Vagina (tissue), 2 donors: ENCODE results near the gene NPM1. TPM values are rescaled to one million over a fixed set of nuclear protein-coding genes. Genes with fewer than 3 reads are reported as not detected.

Experiments used
- DNase-seq, 2 donors: peaks; one replicate each; pipeline ENCODE4 v3.0.0-alpha.2; 2017; ENCODE audit errors: extremely low spot score in 2 of 2
- H3K27ac ChIP-seq: fragments of 200-600 bp; sonication (generic); one replicate; pipeline ENCODE4 v1.5.1; 2019
- H3K27me3 ChIP-seq: fragments of 200-600 bp; sonication (generic); one replicate; pipeline ENCODE4 v1.5.1; 2019
- H3K36me3 ChIP-seq, 2 donors: fragments of 200-600 bp; sonication (generic); one replicate each; pipeline ENCODE4 v1.5.1; 2017 to 2019
- H3K4me1 ChIP-seq: fragments of 200-600 bp; sonication (generic); one replicate; pipeline ENCODE4 v1.5.1; 2019
- H3K4me3 ChIP-seq, 2 donors: fragments of 200-600 bp; sonication (generic); 1 replicate in 1 of 2; 2 replicates in 1 of 2; pipeline ENCODE4 v1.5.1; 2016 to 2019
- H3K9me3 ChIP-seq: fragments of 200-600 bp; sonication (generic); one replicate; pipeline ENCODE4 v1.5.1; 2019
- CTCF ChIP-seq, 3 experiments: fragments of 450-650 bp in 2 of 3; fragments of 200-600 bp in 1 of 3; sonication (generic) in 1 of 3; IDR thresholded peaks; one replicate each; pipeline ENCODE4 v1.5.1; 2017 to 2019; ENCODE audit warnings: antibody characterized with exemption in 3 of 3, mild to moderate bottlenecking in 2 of 3, moderate library complexity in 2 of 3
- POLR2A ChIP-seq, 2 donors: fragments of 450-650 bp; IDR thresholded peaks; one replicate each; pipeline ENCODE4 v1.6.1; 2017; ENCODE audit warnings: antibody characterized with exemption in 2 of 2, mild to moderate bottlenecking in 2 of 2, moderate library complexity in 2 of 2
- POLR2AphosphoS5 ChIP-seq, 2 donors: sonication (generic); formaldehyde crosslinking; IDR thresholded peaks; one replicate each; pipeline ENCODE4 v1.9.0; 2017; ENCODE audit warnings: antibody characterized with exemption in 2 of 2, mild to moderate bottlenecking in 2 of 2, low read depth in 1 of 2; ENCODE audit not compliant: insufficient read depth in 1 of 2
- intact Hi-C: fragments of 100-400 bp; cut with DNase I; formaldehyde crosslinking; loops from one replicate; pipeline ENCODE4 v1.15.1; 2023
- total RNA-seq: library from RNA; depleted of rRNA; stranded (reverse); fragments of >200 nt; gene quantifications from one replicate; pipeline ENCODE4 v1.2.3, GENCODE V29; 2016

The NPM1 gene
- total RNA-seq, 1 donor from 2014 or later, result 526 TPM

GRCh38 chr5:171405615-171406014 is 18.0 kb downstream of the NPM1 start:
- H3K4me3 ChIP-seq, result no peak overlapping the region
- intact Hi-C loops, result loop anchor here (5.0 kb wide), 1 partner anchor 782 kb away; the partner anchor contains the start of gene STK10
- H3K9me3 ChIP-seq, result no peaks in the 10 kb centered on the region
- peaks cover 5% of the 10 kb centered on the region for H3K4me1 ChIP-seq
- H3K27ac ChIP-seq, result no peak overlapping the region
- TF ChIP-seq POLR2A (IDR thresholded peaks at IDR 0.05) (no peak), CTCF (IDR thresholded peaks at IDR 0.05) (peak in 1 of 3 experiments; percentile 8)
- no peak for DNase-seq
- H3K36me3 ChIP-seq, result peaks cover 0 to 42% of the 10 kb centered on the region in 2 donors
- no peaks in the 10 kb centered on the region for H3K27me3 ChIP-seq

GRCh38 chr5:171407234-171407633 is 19.6 kb downstream of the NPM1 start:
- Histone ChIP-seq H3K27me3 (no peaks in the 10 kb centered on the region), H3K27ac (no peak overlapping the region), H3K9me3 (no peaks in the 10 kb centered on the region), H3K4me1 (peaks cover 5% of the 10 kb centered on the region), H3K36me3 (peaks cover 0 to 46% of the 10 kb centered on the region in 2 donors), H3K4me3 (no peak overlapping the region)
- intact Hi-C loops, result loop anchor here (5.0 kb wide), 1 partner anchor 780 kb away; the partner anchor contains the start of gene STK10
- TF ChIP-seq POLR2AphosphoS5 (IDR thresholded peaks at IDR 0.05; ENCODE audit: insufficient read depth in 1 of 2, low read depth in 1 of 2) (no peak), CTCF (IDR thresholded peaks at IDR 0.05) (no peak), POLR2A (IDR thresholded peaks at IDR 0.05) (no peak)
- DNase-seq, result no peak

GRCh38 chr5:171409164-171410136 is 21.8 kb downstream of the NPM1 start:
- no peak overlapping the region for H3K27ac ChIP-seq
- DNase-seq, result no peak
- no peak overlapping the region for H3K4me3 ChIP-seq
- H3K4me1 ChIP-seq, result peaks cover 5% of the 10 kb centered on the region
- no peaks in the 10 kb centered on the region for H3K27me3 ChIP-seq
- H3K36me3 ChIP-seq, result peaks cover 0 to 52% of the 10 kb centered on the region in 2 donors
- no peak for TF ChIP-seq POLR2A (IDR thresholded peaks at IDR 0.05)
- no peak for TF ChIP-seq POLR2AphosphoS5 (IDR thresholded peaks at IDR 0.05; ENCODE audit: insufficient read depth in 1 of 2, low read depth in 1 of 2)
- TF ChIP-seq CTCF (IDR thresholded peaks at IDR 0.05), result no peak
- no peaks in the 10 kb centered on the region for H3K9me3 ChIP-seq
- intact Hi-C loops, result loop anchor here (5.0 kb wide), 1 partner anchor 778 kb away; the partner anchor contains the start of gene STK10

GRCh38 chr5:171410181-171410580 is 22.5 kb downstream of the NPM1 start:
- no peak overlapping the region for H3K4me3 ChIP-seq
- H3K27me3 ChIP-seq, result no peaks in the 10 kb centered on the region
- intact Hi-C loops, result no loop called here
- H3K36me3 ChIP-seq, result peaks cover 0 to 47% of the 10 kb centered on the region in 2 donors
- H3K27ac ChIP-seq, result no peak overlapping the region
- H3K9me3 ChIP-seq, result no peaks in the 10 kb centered on the region
- TF ChIP-seq POLR2A (IDR thresholded peaks at IDR 0.05), result no peak
- no peak for TF ChIP-seq CTCF (IDR thresholded peaks at IDR 0.05)
- H3K4me1 ChIP-seq, result peaks cover 5% of the 10 kb centered on the region
- no peak for DNase-seq

- intact Hi-C loops, result no loop called here
- Histone ChIP-seq H3K36me3 (peaks cover 0 to 32% of the 10 kb centered on the region in 2 donors), H3K9me3 (no peaks in the 10 kb centered on the region), H3K27me3 (no peaks in the 10 kb centered on the region), H3K27ac (no peak overlapping the region), H3K4me3 (no peak overlapping the region), H3K4me1 (peaks cover 5% of the 10 kb centered on the region)
- TF ChIP-seq CTCF (IDR thresholded peaks at IDR 0.05) (no peak), POLR2AphosphoS5 (IDR thresholded peaks at IDR 0.05; ENCODE audit: insufficient read depth in 1 of 2, low read depth in 1 of 2) (no peak), POLR2A (IDR thresholded peaks at IDR 0.05) (no peak)
- no peak for DNase-seq
These were observed 24.5 kb downstream of the NPM1 start for GRCh38 chr5:171412186-171412585.
